Heart left ventricle (tissue), 16 donors: ENCODE results near the gene TP53I3. TPM values are rescaled to one million over a fixed set of nuclear protein-coding genes. Genes with fewer than 3 reads are reported as not detected.
"Not testable (repeated sequence)": the region's sequence is repeated elsewhere in the genome, so short reads cannot be mapped to it uniquely, and the experiment has no call there.

Source experiments
- ATAC-seq, 4 donors: fragments of 200-7000 bp; cut with Tn5 transposase; one replicate each; pipeline ENCODE4 v1.9.1; 2020 to 2022; ENCODE audit warnings: moderate library complexity in 4 of 4, mild to moderate bottlenecking in 3 of 4, moderate number of reproducible peaks in 1 of 4
- DNase-seq, 5 donors: peaks; one replicate each; pipeline ENCODE4 v3.0.0-alpha.2; 2020
- H3K27ac ChIP-seq, 12 donors: fragments of 200-600 bp; sonication (generic) in 4 of 12; one replicate each; pipeline versions ENCODE4 v1.5.0 to v1.8.0; 2016 to 2022; ENCODE audit warnings: mild to moderate bottlenecking in 2 of 12
- H3K27me3 ChIP-seq, 9 donors: fragments of 200-600 bp; sonication (generic) in 2 of 9; one replicate each; pipeline versions ENCODE4 v1.5.1 to v1.8.0; 2016 to 2022; ENCODE audit warnings: mild to moderate bottlenecking in 3 of 9
- H3K36me3 ChIP-seq, 9 donors: fragments of 200-600 bp; sonication (generic) in 2 of 9; one replicate each; pipeline versions ENCODE4 v1.5.0 to v1.8.0; 2018 to 2022; ENCODE audit warnings: mild to moderate bottlenecking in 2 of 9
- H3K4me1 ChIP-seq, 12 donors: fragments of 200-600 bp; sonication (generic) in 4 of 12; one replicate each; pipeline versions ENCODE4 v1.5.0 to v1.8.0; 2016 to 2022; ENCODE audit warnings: mild to moderate bottlenecking in 3 of 12
- H3K4me3 ChIP-seq, 12 donors: fragments of 200-600 bp; sonication (generic) in 4 of 12; one replicate each; pipeline versions ENCODE4 v1.5.0 to v1.8.0; 2017 to 2022; ENCODE audit warnings: mild to moderate bottlenecking in 9 of 12, moderate library complexity in 4 of 12
- H3K9me3 ChIP-seq, 12 donors: fragments of 200-600 bp; sonication (generic) in 4 of 12; one replicate each; pipeline versions ENCODE4 v1.5.0 to v1.8.0; 2016 to 2022; ENCODE audit warnings: mild to moderate bottlenecking in 1 of 12
- POLR2A ChIP-seq, 2 donors: fragments of 450-650 bp; IDR thresholded peaks; one replicate each; pipeline ENCODE4 v1.6.1; 2017; ENCODE audit warnings: antibody characterized with exemption in 2 of 2, mild to moderate bottlenecking in 2 of 2, moderate library complexity in 2 of 2
- WGBS, 4 donors: extraction: QIAGEN DNeasy Blood & Tissue Kit in 2 of 4; methylation state at CpG; one replicate each; pipeline versions ENCODE4 v1.1.5 to v1.1.7; 2013 to 2018; 5-methylcytosine and 5-hydroxymethylcytosine counted together
- intact Hi-C, 10 donors: fragments of 100-400 bp; cut with DNase I; formaldehyde crosslinking; loops; one replicate each; pipeline versions ENCODE4 v1.11.1 to v1.14.2; 2022
- polyA plus RNA-seq, 2 donors: library from polyadenylated mRNA; stranded (reverse); fragments of 200-250 nt; gene quantifications; one replicate each; pipeline ENCODE4 v1.2.3, GENCODE V29; 2013
- total RNA-seq, 9 donors: library from RNA; depleted of rRNA in 2 of 9; stranded (reverse); fragments of >200 nt in 2 of 9; fragmentation: NEBNext Ultra II Directional in 3 of 9; extraction: Animal tissue kit (Norgen Biotek cat#: 25700) in 3 of 9; gene quantifications; one replicate each; pipeline versions ENCODE4 v1.1.0 to v1.2.4, GENCODE V29; 2016 to 2023
- TF ChIP-seq, protein P1 (sequence below), 12 donors: fragments of 200-600 bp; sonication (generic) in 4 of 12; IDR thresholded peaks; one replicate each; pipeline versions ENCODE4 v1.5.0 to v1.8.0; 2018 to 2022; ENCODE audit warnings: antibody characterized with exemption in 12 of 12, mild to moderate bottlenecking in 5 of 12
- donor health status: ischemic (EF 13 %, LVEDD 7.1; RV severe dilation, severe dysfunction).
- donor health status: healthy with polysubstance abuse.
- donor health status: DM: no; HTN: yes; CAD: no.
- donor health status: DM: no; HTN: no; CAD: no.
- donor health status: ischemic (EF 25% LVEDD 6.9; RV normal size, moderate dysfunction).
- donor health status: ischemic (EF 25% LVEDD 5.7; RV mildly dilated, moderate dysfunction).
- donor health status: healthy.
- donor health status: DM: yes; HTN: yes; CAD: no.
- donor health status: ischemic (EF 35%, LVEDD 5.7; RV mildly dilated, moderate dysfunction).
- donor health status: nonischemic (EF 11% LVEDD 7.7; RV severe dilation, severe dysfunction).
- donor health status: DM: yes; HTN: yes; CAD: no.
- donor health status: PGD.
- donor health status: ischemic (EF 29% LVEDD 5.4; RV normal size, mild dysfunction).
- donor health status: nonischemic (EF 23%, LVEDD 6.1; RV moderate dilation, normal function).

The TP53I3 gene
- total and polyA plus RNA-seq, 11 donors = 4.7 to 23.3 (median 13.9) TPM

DNA sequence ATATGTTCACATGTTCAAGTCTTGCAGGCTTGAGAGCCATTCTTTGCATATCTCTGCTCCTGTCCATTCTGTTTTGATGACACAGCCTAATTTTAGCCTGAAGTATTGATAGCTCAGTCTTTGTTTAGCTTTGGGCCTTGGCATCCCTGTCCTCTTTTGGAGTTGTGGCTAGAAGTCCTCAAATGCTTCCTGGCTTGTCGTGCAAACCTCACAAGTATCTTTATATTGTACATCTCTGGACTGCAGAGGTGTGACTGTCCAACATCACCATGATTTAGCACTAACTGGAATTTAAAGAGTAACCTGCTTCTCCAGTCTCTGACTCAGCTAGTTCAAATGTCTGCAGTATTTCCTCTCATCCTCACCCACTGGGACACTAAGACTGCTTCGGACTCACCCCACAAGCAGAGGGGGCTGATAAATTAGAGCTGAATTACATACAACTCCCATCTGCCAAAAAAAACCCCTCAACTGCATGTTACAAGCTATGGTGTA lies 26.8 kb upstream of the TP53I3 start:
- ATAC-seq (peak; percentile 49 to 84 (median 82)), DNase-seq (no peak)
- H3K4me1 ChIP-seq = peaks cover 0 to 8% (median 0%) of the 10 kb centered on the region in 12 donors
- intact Hi-C loops = no loop called here
- no peak overlapping the region for H3K4me3 ChIP-seq
- peaks cover 0 to 24% (median 3%) of the 10 kb centered on the region in 12 donors for H3K9me3 ChIP-seq
- peak overlapping the region in 4 of 12 donors; percentile 14 to 59 (median 52) for H3K27ac ChIP-seq
- no peaks in the 10 kb centered on the region for H3K27me3 ChIP-seq
- 46 to 56% (median 47%) methylated on average over 2 of the region's 2 CpGs for WGBS, 4 donors
- peaks cover 0 to 3% (median 0%) of the 10 kb centered on the region in 9 donors for H3K36me3 ChIP-seq
- no peak for TF ChIP-seq POLR2A (IDR thresholded peaks at IDR 0.05)
- TF ChIP-seq, protein P1, sequence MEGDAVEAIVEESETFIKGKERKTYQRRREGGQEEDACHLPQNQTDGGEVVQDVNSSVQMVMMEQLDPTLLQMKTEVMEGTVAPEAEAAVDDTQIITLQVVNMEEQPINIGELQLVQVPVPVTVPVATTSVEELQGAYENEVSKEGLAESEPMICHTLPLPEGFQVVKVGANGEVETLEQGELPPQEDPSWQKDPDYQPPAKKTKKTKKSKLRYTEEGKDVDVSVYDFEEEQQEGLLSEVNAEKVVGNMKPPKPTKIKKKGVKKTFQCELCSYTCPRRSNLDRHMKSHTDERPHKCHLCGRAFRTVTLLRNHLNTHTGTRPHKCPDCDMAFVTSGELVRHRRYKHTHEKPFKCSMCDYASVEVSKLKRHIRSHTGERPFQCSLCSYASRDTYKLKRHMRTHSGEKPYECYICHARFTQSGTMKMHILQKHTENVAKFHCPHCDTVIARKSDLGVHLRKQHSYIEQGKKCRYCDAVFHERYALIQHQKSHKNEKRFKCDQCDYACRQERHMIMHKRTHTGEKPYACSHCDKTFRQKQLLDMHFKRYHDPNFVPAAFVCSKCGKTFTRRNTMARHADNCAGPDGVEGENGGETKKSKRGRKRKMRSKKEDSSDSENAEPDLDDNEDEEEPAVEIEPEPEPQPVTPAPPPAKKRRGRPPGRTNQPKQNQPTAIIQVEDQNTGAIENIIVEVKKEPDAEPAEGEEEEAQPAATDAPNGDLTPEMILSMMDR (IDR thresholded peaks at IDR 0.05) = no peak

DNA sequence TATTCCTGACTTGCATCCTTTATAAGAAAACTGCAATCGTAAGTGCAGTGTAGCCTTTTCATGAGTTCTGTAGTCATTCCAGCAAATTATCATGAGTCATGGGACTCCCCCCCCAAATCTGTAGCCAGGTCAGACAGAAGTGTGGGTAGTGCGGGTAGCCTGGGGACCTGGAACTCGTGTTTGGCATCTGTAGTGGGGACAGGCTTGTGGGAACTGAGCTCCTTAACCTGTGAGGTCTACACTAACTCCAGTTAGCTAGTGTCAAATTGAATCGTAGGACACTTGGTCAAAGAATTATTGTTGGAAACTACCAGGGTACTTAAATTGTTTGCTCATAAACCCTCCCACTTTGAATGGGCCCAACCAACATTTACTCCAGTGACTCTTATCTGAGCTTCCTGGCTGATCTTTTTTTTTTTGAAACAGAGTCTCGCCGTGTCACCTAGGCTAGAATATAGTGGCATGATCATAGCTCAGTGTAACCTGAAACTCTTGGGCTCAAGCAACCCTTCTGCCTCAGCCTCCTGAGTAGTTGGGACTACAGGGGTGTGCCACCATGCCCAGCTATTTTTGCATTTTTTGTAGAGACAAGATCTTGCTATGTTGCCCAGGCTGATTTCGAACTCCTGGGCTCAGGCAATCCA lies 26.1 kb upstream of the TP53I3 start:
- peak in 2 of 4 donors; percentile 13 to 20 for ATAC-seq
- WGBS, 4 donors = 81 to 86% (median 83%) methylated on average over 7 of the region's 7 CpGs
- peaks cover 0 to 3% (median 0%) of the 10 kb centered on the region in 9 donors for H3K36me3 ChIP-seq
- peak overlapping the region in 3 of 12 donors; percentile 50 to 59 (median 55) for H3K27ac ChIP-seq
- peaks cover 0 to 8% (median 0%) of the 10 kb centered on the region in 12 donors for H3K4me1 ChIP-seq
- peaks cover 0 to 26% (median 3%) of the 10 kb centered on the region in 12 donors for H3K9me3 ChIP-seq
- intact Hi-C loops = no loop called here
- no peak for TF ChIP-seq POLR2A (IDR thresholded peaks at IDR 0.05)
- DNase-seq = no peak
- H3K4me3 ChIP-seq = no peak overlapping the region
- no peaks in the 10 kb centered on the region for H3K27me3 ChIP-seq

DNA sequence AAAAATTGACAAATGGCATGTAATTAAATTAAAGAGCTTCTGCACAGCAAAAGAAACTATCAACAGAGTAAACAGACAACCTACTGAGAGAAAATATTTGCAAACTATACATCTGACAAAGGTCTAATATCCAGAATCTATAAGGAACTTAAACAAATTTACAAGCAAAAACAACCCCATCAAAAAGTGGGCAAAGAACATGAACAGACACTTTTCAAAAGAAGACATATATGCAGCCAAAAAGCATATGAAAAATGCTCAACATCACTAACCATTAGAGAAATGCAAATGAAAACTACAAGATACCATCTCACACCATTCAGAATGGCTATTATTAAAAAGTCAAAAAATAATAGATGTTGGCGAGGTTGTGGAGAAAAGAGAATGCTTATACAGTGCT lies 24.8 kb upstream of the TP53I3 start:
- peaks cover 0 to 19% (median 1%) of the 10 kb centered on the region in 12 donors for H3K9me3 ChIP-seq
- H3K36me3 ChIP-seq, intact Hi-C loops, H3K4me3 ChIP-seq, H3K4me1 ChIP-seq, ATAC-seq, H3K27ac ChIP-seq, H3K27me3 ChIP-seq, DNase-seq: not testable (repeated sequence)
- WGBS, 4 donors = 96 to 100% (median 97%) methylated on average over 1 of the region's 1 CpG

DNA sequence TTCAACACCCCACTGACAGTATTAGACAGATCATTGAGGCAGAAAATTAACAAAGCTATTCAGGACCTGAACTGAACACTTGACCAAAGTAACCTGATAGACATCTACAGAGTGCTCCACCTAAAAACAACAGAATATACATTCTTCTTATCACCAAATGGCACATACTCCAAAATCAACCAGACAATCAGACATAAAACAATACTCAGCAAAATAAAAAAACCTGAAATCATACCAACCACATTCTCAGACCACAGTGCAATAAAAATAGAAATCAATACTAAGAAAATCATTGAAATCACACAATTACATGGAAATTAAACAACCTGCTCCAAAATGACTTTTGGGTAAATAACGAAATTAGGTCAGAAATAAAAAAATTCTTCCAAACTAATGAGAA lies 22.7 kb upstream of the TP53I3 start:
- TF ChIP-seq, protein P1 (IDR thresholded peaks at IDR 0.05) = no peak
- TF ChIP-seq POLR2A (IDR thresholded peaks at IDR 0.05) = no peak
- DNase-seq (no peak), ATAC-seq (no peak)
- no peak overlapping the region for H3K27ac ChIP-seq
- H3K9me3 ChIP-seq = peaks cover 0 to 15% (median 0%) of the 10 kb centered on the region in 12 donors
- intact Hi-C loops = no loop called here
- no peak overlapping the region for H3K4me3 ChIP-seq
- H3K27me3 ChIP-seq = no peaks in the 10 kb centered on the region
- H3K4me1 ChIP-seq = peaks cover 0 to 8% (median 0%) of the 10 kb centered on the region in 12 donors
- H3K36me3 ChIP-seq = peaks cover 0 to 7% (median 0%) of the 10 kb centered on the region in 9 donors
- WGBS, 4 donors = 44 to 100% (median 75%) methylated on average over 1 of the region's 1 CpG

DNA sequence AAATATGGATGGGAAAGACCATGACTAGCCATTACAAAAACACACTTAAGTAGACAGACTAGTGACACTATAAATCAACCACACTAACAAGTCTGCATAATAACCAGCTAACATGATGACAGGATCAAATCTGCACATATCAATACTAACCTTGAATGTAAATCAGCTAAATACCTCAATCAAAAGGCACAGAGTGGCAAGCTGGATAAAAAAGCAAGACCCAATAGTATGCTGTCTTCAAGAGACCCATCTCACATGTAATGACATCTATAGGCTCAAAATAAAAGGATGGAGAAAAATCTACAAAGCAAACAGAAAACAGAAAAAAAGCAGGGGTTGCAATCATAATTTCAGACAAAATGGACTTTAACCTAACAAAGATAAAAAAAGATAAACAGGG lies 22.2 kb upstream of the TP53I3 start:
- Histone ChIP-seq H3K27ac (no peak overlapping the region), H3K27me3 (no peaks in the 10 kb centered on the region), H3K9me3 (peaks cover 0 to 15% (median 0%) of the 10 kb centered on the region in 12 donors), H3K4me3 (no peak overlapping the region), H3K4me1 (peaks cover 0 to 8% (median 0%) of the 10 kb centered on the region in 12 donors), H3K36me3 (peaks cover 0 to 7% (median 0%) of the 10 kb centered on the region in 9 donors)
- intact Hi-C loops = no loop called here
- no peak for TF ChIP-seq POLR2A (IDR thresholded peaks at IDR 0.05)
- TF ChIP-seq, protein P1 (IDR thresholded peaks at IDR 0.05) = no peak
- ATAC-seq (no peak), DNase-seq (no peak)
